H1 (cell line): Measurements from ENCODE around the gene UMOD. TPM values are rescaled to one million over a fixed set of nuclear protein-coding genes. Genes with fewer than 3 reads are reported as not detected.

Experiments
- BACH1 ChIP-seq: IDR thresholded peaks from 2 replicates; pipeline ENCODE4 v1.6.1; 2012; ENCODE audit warnings: low read length, improper control_type of control experiment
- KDM1A ChIP-seq: fragments of 200-600, 300-600 bp; sonication (generic); IDR thresholded peaks from 2 replicates; pipeline ENCODE4 v1.7.1; 2016; ENCODE audit warnings: mild to moderate bottlenecking, low read length, borderline replicate concordance
- MAFK ChIP-seq: IDR thresholded peaks from 2 replicates; pipeline ENCODE4 v1.6.1; 2012; ENCODE audit warnings: low read depth, mild to moderate bottlenecking, improper control_type of control experiment, low read length
- POLR2AphosphoS5 ChIP-seq: IDR thresholded peaks from 2 replicates; pipeline ENCODE4 v1.6.1; 2011; ENCODE audit warnings: low read depth, low read length
- RAD21 ChIP-seq, 2 experiments: IDR thresholded peaks in 1 of 2; conservative IDR thresholded peaks in 1 of 2; 2 replicates each; pipeline ENCODE4 v1.6.1; 2011; ENCODE audit warnings: low read depth in 2 of 2, low read length in 2 of 2, improper control_type of control experiment in 1 of 2, inconsistent platforms in 1 of 2, mild to moderate bottlenecking in 1 of 2, moderate library complexity in 1 of 2
- RBBP5 ChIP-seq: IDR thresholded peaks from 2 replicates; pipeline ENCODE4 v1.7.1; 2012; ENCODE audit warnings: low read depth, mild to moderate bottlenecking, inconsistent platforms, low read length, moderate library complexity, borderline replicate concordance
- SP1 ChIP-seq: IDR thresholded peaks from 2 replicates; pipeline ENCODE4 v1.6.1; 2011; ENCODE audit warnings: low read depth, low read length
- polyA plus RNA-seq, 7 experiments: library from polyadenylated mRNA; depleted of rRNA in 3 of 7; stranded (reverse) in 5 of 7; unstranded in 2 of 7; fragments of >200 nt in 5 of 7; fragments of 200-250 nt in 2 of 7; gene quantifications; 1 replicate in 5 of 7; 2 replicates in 1 of 7; 4 replicates in 1 of 7; pipeline versions ENCODE4 v1.2.1 to v1.2.3, GENCODE V29; 2011 to 2013; ENCODE audit warnings: missing spikeins in 2 of 7, mixed read lengths in 2 of 7
- total RNA-seq: library from RNA; stranded (reverse); fragmentation: NEBNext Ultra II Directional; extraction: Animal tissue kit (Norgen Biotek cat#: 25700); gene quantifications from 2 replicates; pipeline ENCODE4 v1.2.1, GENCODE V29; 2021

The UMOD gene
- total and polyA plus RNA-seq, 2 of the 8 experiments (the other 6 are each of a cell fraction or from before 2014, with no cell fraction given): not detected

- TF ChIP-seq MAFK: no peak
- TF ChIP-seq KDM1A: no peak
- TF ChIP-seq BACH1: no peak
- TF ChIP-seq RAD21 (IDR thresholded peaks at IDR 0.05 in 1 of 2, conservative IDR thresholded peaks at IDR 0.05 in 1 of 2; ENCODE audit: low read depth in 2 of 2, low read length in 2 of 2): no peak
- no peak for TF ChIP-seq POLR2AphosphoS5
- TF ChIP-seq SP1: no peak
- no peak for TF ChIP-seq RBBP5
Measured at GRCh38 chr16:20352615-20353014, at the start of gene UMOD (continued).
